ENCODE results near the gene L3MBTL4.

L3MBTL4 gene

DNA sequence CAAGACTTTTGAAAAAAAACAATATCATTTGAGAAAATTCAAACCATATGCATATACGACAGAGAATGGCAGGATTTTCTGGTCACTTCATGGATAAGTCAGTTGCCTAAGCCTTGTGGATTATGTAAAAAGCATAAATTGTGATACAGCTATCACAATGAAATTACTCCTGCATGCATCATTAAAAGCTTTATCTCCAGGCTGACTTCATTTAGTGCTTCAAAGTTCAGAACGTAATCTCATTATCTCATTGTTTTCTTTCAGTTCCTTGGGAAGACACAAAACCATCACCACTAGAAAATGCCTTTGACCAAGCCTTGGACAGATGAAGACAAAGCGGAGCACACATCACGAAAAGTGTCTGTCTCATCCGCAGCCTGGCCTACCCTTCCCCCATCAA is 57.0 kb downstream of the L3MBTL4 start:
- Histone ChIP-seq H3K27ac (ENCODE audit: low read length) (no peak overlapping the region), H3K27me3 (ENCODE audit: low read depth, low read length) (no peaks in the 10 kb centered on the region), H3K36me3 (ENCODE audit: control insufficient read depth in 1 of 2, insufficient read depth in 2 of 2, low read length in 2 of 2) (no peaks in the 10 kb centered on the region), H3K4me3 (ENCODE audit: low read depth in 1 of 2, low read length in 2 of 2) (no peak overlapping the region), H3K9me3 (ENCODE audit: control insufficient read depth in 1 of 2, low read length in 2 of 2) (no peaks in the 10 kb centered on the region), H3K4me1 (ENCODE audit: control insufficient read depth in 1 of 2, insufficient read depth in 2 of 2, low read length in 2 of 2) (no peaks in the 10 kb centered on the region)

DNA sequence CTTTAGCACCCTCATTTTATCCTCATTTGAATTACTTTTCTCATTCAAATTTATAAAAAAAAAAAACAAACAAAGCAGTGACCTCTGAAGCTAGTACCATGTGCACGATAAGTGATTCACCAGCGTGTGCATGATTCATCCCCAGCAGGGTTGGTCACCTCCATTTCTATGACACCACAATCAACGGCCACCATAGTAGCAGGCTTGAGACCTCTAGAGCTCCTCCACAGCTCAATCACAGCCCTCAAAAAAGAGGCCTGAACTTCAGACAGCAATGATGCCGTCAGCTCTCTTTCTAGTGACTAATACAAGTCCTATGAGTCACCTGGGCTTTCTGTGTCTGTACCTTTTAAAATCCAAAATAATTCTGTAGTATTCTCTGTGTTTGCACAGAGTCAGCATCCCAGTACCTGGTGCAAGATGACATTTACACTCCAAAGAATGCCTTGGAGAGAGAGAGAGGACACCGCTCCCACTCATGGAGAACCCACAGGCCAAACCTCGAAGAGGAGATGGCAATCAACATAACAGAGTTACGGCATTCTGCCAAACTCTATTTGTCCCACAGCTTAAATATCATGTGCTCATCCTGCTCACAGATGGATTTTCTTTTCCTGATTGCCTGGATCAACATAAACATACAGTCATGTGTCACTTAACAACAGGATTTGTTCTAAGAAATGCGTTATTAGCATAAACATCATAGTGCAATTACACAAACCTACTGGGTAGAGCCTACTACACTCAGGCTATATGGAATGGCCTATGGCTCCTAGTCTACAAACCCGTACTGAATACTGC is 58.7 kb downstream of the L3MBTL4 start:
- H3K4me3 ChIP-seq (ENCODE audit: low read depth in 1 of 2, low read length in 2 of 2): no peak overlapping the region
- H3K9me3 ChIP-seq (ENCODE audit: control insufficient read depth in 1 of 2, low read length in 2 of 2): no peaks in the 10 kb centered on the region
- no peak overlapping the region for H3K27ac ChIP-seq (ENCODE audit: low read length)
- H3K4me1 ChIP-seq (ENCODE audit: control insufficient read depth in 1 of 2, insufficient read depth in 2 of 2, low read length in 2 of 2): no peaks in the 10 kb centered on the region
- no peaks in the 10 kb centered on the region for H3K36me3 ChIP-seq (ENCODE audit: control insufficient read depth in 1 of 2, insufficient read depth in 2 of 2, low read length in 2 of 2)
- H3K27me3 ChIP-seq (ENCODE audit: low read depth, low read length): no peaks in the 10 kb centered on the region

DNA sequence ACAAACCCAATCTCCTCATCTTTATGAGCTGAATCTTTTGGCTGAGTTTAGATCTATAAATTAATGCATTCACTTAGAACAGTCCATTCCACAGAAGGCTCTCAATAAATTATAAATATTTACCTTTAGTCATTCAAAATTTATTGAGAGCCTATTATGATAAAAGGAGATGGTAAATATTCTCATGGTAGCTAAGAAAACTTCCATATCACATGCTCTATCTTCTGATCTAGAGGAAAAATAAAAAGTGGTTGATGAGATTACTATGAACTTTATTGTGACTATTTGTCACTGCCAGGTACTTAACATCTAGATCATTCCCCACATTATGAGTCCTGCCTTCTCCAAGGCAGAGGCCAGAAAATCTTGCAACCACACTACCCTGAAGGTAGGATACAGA is 62.4 kb downstream of the L3MBTL4 start:
- Histone ChIP-seq H3K27me3 (ENCODE audit: low read depth, low read length) (no peaks in the 10 kb centered on the region), H3K9me3 (ENCODE audit: control insufficient read depth in 1 of 2, low read length in 2 of 2) (no peaks in the 10 kb centered on the region), H3K4me3 (ENCODE audit: low read depth in 1 of 2, low read length in 2 of 2) (no peak overlapping the region), H3K36me3 (ENCODE audit: control insufficient read depth in 1 of 2, insufficient read depth in 2 of 2, low read length in 2 of 2) (no peaks in the 10 kb centered on the region), H3K27ac (ENCODE audit: low read length) (no peak overlapping the region), H3K4me1 (ENCODE audit: control insufficient read depth in 1 of 2, insufficient read depth in 2 of 2, low read length in 2 of 2) (no peaks in the 10 kb centered on the region)

DNA sequence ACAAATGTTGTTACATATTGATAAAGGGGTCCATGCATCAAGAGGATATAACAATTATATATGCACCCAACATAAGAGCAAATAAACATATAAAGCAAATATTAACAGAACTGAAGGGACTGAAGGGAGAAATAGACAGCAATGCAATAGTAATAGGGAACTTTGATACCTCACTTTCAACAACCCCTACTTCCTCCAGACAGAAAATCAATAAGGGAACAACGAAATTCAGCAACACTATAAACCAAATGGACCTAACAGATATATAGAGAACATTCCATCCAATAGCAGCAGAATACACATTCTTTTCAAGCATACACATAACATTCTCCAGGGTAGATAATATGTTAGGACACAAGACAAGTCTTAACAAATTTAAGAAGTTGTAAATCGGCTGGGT is 71.7 kb downstream of the L3MBTL4 start:
- peaks cover 0 to 12% of the 10 kb centered on the region in 2 donors for H3K9me3 ChIP-seq (ENCODE audit: control insufficient read depth in 1 of 2, low read length in 2 of 2)
- no peaks in the 10 kb centered on the region for H3K36me3 ChIP-seq (ENCODE audit: control insufficient read depth in 1 of 2, insufficient read depth in 2 of 2, low read length in 2 of 2)
- no peaks in the 10 kb centered on the region for H3K27me3 ChIP-seq (ENCODE audit: low read depth, low read length)
- no peaks in the 10 kb centered on the region for H3K4me1 ChIP-seq (ENCODE audit: control insufficient read depth in 1 of 2, insufficient read depth in 2 of 2, low read length in 2 of 2)
- no peak overlapping the region for H3K4me3 ChIP-seq (ENCODE audit: low read depth in 1 of 2, low read length in 2 of 2)
- H3K27ac ChIP-seq (ENCODE audit: low read length): no peak overlapping the region

DNA sequence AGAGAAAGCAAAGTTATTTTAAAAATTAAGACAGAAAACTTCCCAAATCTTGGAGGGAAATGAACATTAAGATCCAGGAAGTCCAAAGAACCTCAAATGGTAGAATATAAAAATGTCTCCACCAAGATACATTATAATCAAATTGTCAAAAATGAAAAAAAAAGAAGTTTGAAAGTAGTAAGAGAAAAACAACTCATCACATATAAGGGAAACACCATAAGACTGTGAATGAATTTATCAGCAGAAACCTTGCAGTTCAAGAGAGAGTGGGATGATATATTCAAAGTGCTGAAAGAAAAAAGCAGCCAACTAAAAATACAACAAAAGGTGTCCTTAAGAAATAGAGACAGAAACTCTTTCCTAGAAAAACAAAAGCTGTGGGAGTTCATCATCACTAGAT is 73.0 kb downstream of the L3MBTL4 start:
- no peak overlapping the region for H3K4me3 ChIP-seq (ENCODE audit: low read depth in 1 of 2, low read length in 2 of 2)
- no peak overlapping the region for H3K27ac ChIP-seq (ENCODE audit: low read length)
- peaks cover 0 to 12% of the 10 kb centered on the region in 2 donors for H3K9me3 ChIP-seq (ENCODE audit: control insufficient read depth in 1 of 2, low read length in 2 of 2)
- H3K27me3 ChIP-seq (ENCODE audit: low read depth, low read length): no peaks in the 10 kb centered on the region
- no peaks in the 10 kb centered on the region for H3K4me1 ChIP-seq (ENCODE audit: control insufficient read depth in 1 of 2, insufficient read depth in 2 of 2, low read length in 2 of 2)
- no peaks in the 10 kb centered on the region for H3K36me3 ChIP-seq (ENCODE audit: control insufficient read depth in 1 of 2, insufficient read depth in 2 of 2, low read length in 2 of 2)

DNA sequence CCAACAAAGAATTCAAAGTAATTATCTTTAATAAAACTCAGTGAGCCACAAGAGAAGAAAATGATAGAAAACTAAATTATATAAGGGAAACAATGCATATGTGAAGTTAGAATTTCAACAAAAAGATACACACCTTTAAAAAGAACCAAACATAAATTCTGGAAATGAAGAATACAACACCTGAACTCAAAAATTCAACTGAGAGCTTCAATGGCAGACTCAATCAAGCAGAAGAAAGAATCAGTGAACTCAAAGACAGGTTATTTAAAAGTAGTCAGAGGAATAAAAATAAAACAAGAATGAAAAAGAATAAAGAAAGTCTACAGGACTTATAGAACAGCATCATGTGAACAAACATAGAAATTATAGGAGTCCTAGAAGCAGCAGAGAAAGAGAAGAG is 73.4 kb downstream of the L3MBTL4 start:
- Histone ChIP-seq H3K36me3 (ENCODE audit: control insufficient read depth in 1 of 2, insufficient read depth in 2 of 2, low read length in 2 of 2) (no peaks in the 10 kb centered on the region), H3K4me3 (ENCODE audit: low read depth in 1 of 2, low read length in 2 of 2) (no peak overlapping the region), H3K9me3 (ENCODE audit: control insufficient read depth in 1 of 2, low read length in 2 of 2) (peaks cover 0 to 12% of the 10 kb centered on the region in 2 donors)

DNA sequence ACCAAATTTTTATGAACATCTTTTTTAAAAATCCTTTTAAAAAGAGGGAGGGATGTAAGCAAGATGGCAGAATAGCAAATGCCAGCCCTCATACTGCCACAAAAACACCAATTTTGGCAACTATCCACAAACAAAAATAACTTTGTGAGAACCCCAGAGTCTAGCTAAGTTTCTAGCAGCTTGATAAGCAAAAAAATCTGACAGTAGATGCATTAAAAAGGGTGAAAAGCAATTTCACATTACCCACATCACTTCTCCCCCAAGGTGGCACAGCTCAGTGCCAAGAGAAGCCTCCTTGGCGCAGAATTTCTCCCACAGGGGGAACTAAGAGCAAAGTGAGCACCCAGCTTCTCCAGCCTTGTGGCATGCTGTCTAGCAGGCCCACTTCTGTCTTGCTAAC is 74.6 kb downstream of the L3MBTL4 start:
- Histone ChIP-seq H3K9me3 (ENCODE audit: control insufficient read depth in 1 of 2, low read length in 2 of 2) (peaks cover 0 to 12% of the 10 kb centered on the region in 2 donors), H3K4me3 (ENCODE audit: low read depth in 1 of 2, low read length in 2 of 2) (no peak overlapping the region), H3K27me3 (ENCODE audit: low read depth, low read length) (no peaks in the 10 kb centered on the region), H3K36me3 (ENCODE audit: control insufficient read depth in 1 of 2, insufficient read depth in 2 of 2, low read length in 2 of 2) (no peaks in the 10 kb centered on the region), H3K4me1 (ENCODE audit: control insufficient read depth in 1 of 2, insufficient read depth in 2 of 2, low read length in 2 of 2) (no peaks in the 10 kb centered on the region), H3K27ac (ENCODE audit: low read length) (no peak overlapping the region)

More for the DNA sequence above, 73.4 kb downstream of the L3MBTL4 start:
- Histone ChIP-seq H3K27ac (ENCODE audit: low read length) (no peak overlapping the region), H3K27me3 (ENCODE audit: low read depth, low read length) (no peaks in the 10 kb centered on the region), H3K4me1 (ENCODE audit: control insufficient read depth in 1 of 2, insufficient read depth in 2 of 2, low read length in 2 of 2) (no peaks in the 10 kb centered on the region)

DNA sequence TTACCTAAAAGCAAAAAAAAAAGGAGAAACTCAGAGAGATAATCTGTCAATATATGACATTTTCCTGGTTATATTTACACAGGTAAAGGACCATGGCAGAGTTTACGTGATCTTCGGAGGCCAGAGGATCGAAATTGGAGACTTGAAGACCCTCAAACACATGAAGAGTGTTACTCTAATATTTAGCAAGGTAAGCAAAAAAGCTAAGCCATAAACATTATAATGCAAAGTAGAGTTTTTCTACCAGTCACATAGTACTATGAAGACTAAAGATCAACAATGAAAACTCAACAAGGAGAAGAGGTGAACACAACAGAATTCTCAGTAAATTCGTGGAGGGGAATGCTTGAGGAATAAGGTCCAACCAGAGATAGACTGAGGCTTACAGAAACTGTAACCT is 78.5 kb downstream of the L3MBTL4 start:
- Histone ChIP-seq H3K9me3 (ENCODE audit: control insufficient read depth in 1 of 2, low read length in 2 of 2) (peaks cover 0 to 7% of the 10 kb centered on the region in 2 donors), H3K4me3 (ENCODE audit: low read depth in 1 of 2, low read length in 2 of 2) (no peak overlapping the region), H3K4me1 (ENCODE audit: control insufficient read depth in 1 of 2, insufficient read depth in 2 of 2, low read length in 2 of 2) (no peaks in the 10 kb centered on the region), H3K27ac (ENCODE audit: low read length) (no peak overlapping the region), H3K27me3 (ENCODE audit: low read depth, low read length) (no peaks in the 10 kb centered on the region), H3K36me3 (ENCODE audit: control insufficient read depth in 1 of 2, insufficient read depth in 2 of 2, low read length in 2 of 2) (no peaks in the 10 kb centered on the region)

DNA sequence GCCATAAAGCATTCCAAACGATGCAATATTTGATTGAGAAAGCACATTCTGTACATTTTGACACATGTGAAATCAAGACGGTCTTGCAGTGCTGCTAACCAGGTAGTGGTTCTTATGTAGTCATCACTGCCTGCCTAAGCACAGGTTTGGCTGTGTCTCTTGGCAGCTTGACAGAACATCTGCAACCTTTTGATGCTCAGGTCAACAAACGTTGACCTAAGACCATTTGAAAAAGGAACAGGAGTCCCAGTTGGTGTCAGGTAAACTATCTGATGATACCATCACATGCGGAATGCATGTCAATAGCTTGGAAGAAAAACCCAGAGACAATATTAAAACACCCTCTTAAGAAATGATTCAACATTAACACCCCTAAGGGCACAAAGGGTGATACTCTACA is 80.7 kb downstream of the L3MBTL4 start:
- H3K27ac ChIP-seq (ENCODE audit: low read length): no peak overlapping the region
- H3K27me3 ChIP-seq (ENCODE audit: low read depth, low read length): no peaks in the 10 kb centered on the region

DNA sequence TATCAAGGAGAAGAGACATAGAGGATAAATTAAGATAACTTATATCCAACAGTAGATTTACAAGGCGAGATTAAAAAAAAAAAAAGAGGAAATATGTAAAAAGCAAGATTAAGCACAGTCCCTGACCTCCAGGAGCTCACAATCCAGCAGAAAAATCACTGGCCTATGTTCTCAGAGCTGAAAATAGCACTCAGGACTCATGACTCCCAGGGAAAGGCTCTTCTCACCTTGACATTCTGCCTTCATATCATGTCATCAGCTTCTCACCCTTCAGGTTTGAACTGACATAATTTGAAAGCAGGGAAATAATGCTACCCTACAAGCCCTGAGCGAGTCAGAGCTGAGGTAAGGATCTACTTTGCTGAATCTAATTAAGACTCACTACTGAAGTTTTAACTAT is 82.8 kb downstream of the L3MBTL4 start:
- Histone ChIP-seq H3K4me3 (ENCODE audit: low read depth in 1 of 2, low read length in 2 of 2) (no peak overlapping the region), H3K9me3 (ENCODE audit: control insufficient read depth in 1 of 2, low read length in 2 of 2) (no peaks in the 10 kb centered on the region), H3K27me3 (ENCODE audit: low read depth, low read length) (no peaks in the 10 kb centered on the region), H3K4me1 (ENCODE audit: control insufficient read depth in 1 of 2, insufficient read depth in 2 of 2, low read length in 2 of 2) (no peaks in the 10 kb centered on the region), H3K36me3 (ENCODE audit: control insufficient read depth in 1 of 2, insufficient read depth in 2 of 2, low read length in 2 of 2) (no peaks in the 10 kb centered on the region), H3K27ac (ENCODE audit: low read length) (no peak overlapping the region)

More for the DNA sequence above, 80.7 kb downstream of the L3MBTL4 start:
- H3K4me1 ChIP-seq (ENCODE audit: control insufficient read depth in 1 of 2, insufficient read depth in 2 of 2, low read length in 2 of 2): no peaks in the 10 kb centered on the region
- H3K9me3 ChIP-seq (ENCODE audit: control insufficient read depth in 1 of 2, low read length in 2 of 2): no peaks in the 10 kb centered on the region
- no peaks in the 10 kb centered on the region for H3K36me3 ChIP-seq (ENCODE audit: control insufficient read depth in 1 of 2, insufficient read depth in 2 of 2, low read length in 2 of 2)
- H3K4me3 ChIP-seq (ENCODE audit: low read depth in 1 of 2, low read length in 2 of 2): no peak overlapping the region

DNA sequence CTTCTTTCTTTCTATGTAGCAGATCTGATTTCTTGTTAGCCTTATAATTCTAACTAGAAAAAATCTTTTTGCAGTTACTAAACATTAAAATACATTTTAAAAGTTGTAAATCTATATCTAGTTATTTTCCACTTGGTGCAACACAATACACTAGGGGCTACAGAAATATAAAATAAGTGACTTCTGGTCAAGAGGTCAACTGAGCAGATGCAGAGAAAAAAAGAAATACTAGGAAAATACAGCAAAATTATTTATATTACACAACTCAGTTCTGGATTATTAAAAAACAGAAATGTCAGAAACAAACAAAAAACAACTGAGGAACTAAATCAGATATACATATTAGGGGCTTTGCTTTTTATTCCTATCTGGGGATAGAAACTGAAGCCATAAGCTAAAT is 83.9 kb downstream of the L3MBTL4 start:
- H3K4me1 ChIP-seq (ENCODE audit: control insufficient read depth in 1 of 2, insufficient read depth in 2 of 2, low read length in 2 of 2): no peaks in the 10 kb centered on the region
- no peaks in the 10 kb centered on the region for H3K27me3 ChIP-seq (ENCODE audit: low read depth, low read length)
- H3K9me3 ChIP-seq (ENCODE audit: control insufficient read depth in 1 of 2, low read length in 2 of 2): no peaks in the 10 kb centered on the region
- H3K27ac ChIP-seq (ENCODE audit: low read length): no peak overlapping the region
- H3K36me3 ChIP-seq (ENCODE audit: control insufficient read depth in 1 of 2, insufficient read depth in 2 of 2, low read length in 2 of 2): no peaks in the 10 kb centered on the region
- H3K4me3 ChIP-seq (ENCODE audit: low read depth in 1 of 2, low read length in 2 of 2): no peak overlapping the region

DNA sequence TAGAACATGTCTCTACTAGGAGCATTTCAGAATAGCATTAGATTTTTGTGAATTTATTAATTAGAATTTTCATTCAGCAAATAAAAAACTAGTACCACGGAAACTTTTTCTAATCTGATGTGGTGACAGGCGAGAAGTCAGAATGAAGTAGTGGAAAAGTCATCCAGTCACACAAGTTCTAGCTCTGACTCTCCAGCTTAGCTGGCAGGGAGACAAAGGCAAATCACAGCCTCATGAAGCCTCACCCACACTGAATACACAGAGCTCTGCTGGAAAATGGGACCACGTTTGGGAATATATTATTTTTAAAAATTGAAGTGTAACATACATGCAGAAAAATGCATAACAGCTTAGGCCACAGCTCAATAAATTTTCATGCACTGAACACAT is 86.1 kb downstream of the L3MBTL4 start:
- peaks cover 0 to 7% of the 10 kb centered on the region in 2 donors for H3K36me3 ChIP-seq (ENCODE audit: control insufficient read depth in 1 of 2, insufficient read depth in 2 of 2, low read length in 2 of 2)
- no peaks in the 10 kb centered on the region for H3K4me1 ChIP-seq (ENCODE audit: control insufficient read depth in 1 of 2, insufficient read depth in 2 of 2, low read length in 2 of 2)
- H3K4me3 ChIP-seq (ENCODE audit: low read depth in 1 of 2, low read length in 2 of 2): no peak overlapping the region
- no peak overlapping the region for H3K27ac ChIP-seq (ENCODE audit: low read length)
- H3K9me3 ChIP-seq (ENCODE audit: control insufficient read depth in 1 of 2, low read length in 2 of 2): peaks cover 0 to 10% of the 10 kb centered on the region in 2 donors
- H3K27me3 ChIP-seq (ENCODE audit: low read depth, low read length): no peaks in the 10 kb centered on the region

Measured in muscle layer of duodenum (tissue), 2 donors.